Mesothelial cell of epicardium (in vitro differentiated cells): ENCODE data around the gene APLF. TPM values are rescaled to one million over a fixed set of nuclear protein-coding genes. Genes with fewer than 3 reads are reported as not detected.

Experiments used
- DNase-seq, 2 experiments: peaks; one replicate each; pipeline ENCODE4 v3.0.0; 2021; ENCODE audit warnings: low spot score in 2 of 2; ENCODE audit not compliant: unreplicated experiment in 2 of 2
- H3K27ac Mint-ChIP-seq: 2 replicates; pipeline ENCODE4 v1.8.0; 2021; ENCODE audit warnings: mixed read lengths
- H3K27me3 Mint-ChIP-seq: 2 replicates; pipeline ENCODE4 v1.8.0; 2021; ENCODE audit warnings: low read depth, mixed read lengths
- H3K36me3 Mint-ChIP-seq: 2 replicates; pipeline ENCODE4 v1.8.0; 2021; ENCODE audit warnings: mixed read lengths
- H3K4me1 Mint-ChIP-seq: 2 replicates; pipeline ENCODE4 v1.8.0; 2021; ENCODE audit warnings: mixed read lengths
- H3K4me3 Mint-ChIP-seq: 2 replicates; pipeline ENCODE4 v1.8.0; 2021; ENCODE audit warnings: mild to moderate bottlenecking, moderate library complexity, mixed read lengths
- H3K9me3 Mint-ChIP-seq: 2 replicates; pipeline ENCODE4 v1.8.0; 2021; ENCODE audit warnings: mixed read lengths
- CTCF ChIP-seq: fragments of 200-600 bp; sonication (generic); IDR thresholded peaks from one replicate; pipeline ENCODE4 v1.5.0; 2021; ENCODE audit warnings: antibody characterized with exemption; ENCODE audit not compliant: unreplicated experiment
- total RNA-seq: library from RNA; stranded (reverse); gene quantifications from 3 replicates; pipeline ENCODE4 v1.2.1, GENCODE V29; 2021

The APLF gene
- total RNA-seq, 1 donor from 2014 or later: 6.7 TPM

- peaks cover 7% of the 10 kb centered on the region for H3K27me3 Mint-ChIP-seq
- H3K9me3 Mint-ChIP-seq: no peaks in the 10 kb centered on the region
- H3K36me3 Mint-ChIP-seq: no peaks in the 10 kb centered on the region
- no peak overlapping the region for H3K27ac Mint-ChIP-seq
- H3K4me1 Mint-ChIP-seq: peaks cover 13% of the 10 kb centered on the region
- no peak overlapping the region for H3K4me3 Mint-ChIP-seq
- DNase-seq: no peak
- TF ChIP-seq CTCF: no peak
These were observed 38.6 kb upstream of the APLF start for GRCh38 chr2:68428746-68429145.

DNA sequence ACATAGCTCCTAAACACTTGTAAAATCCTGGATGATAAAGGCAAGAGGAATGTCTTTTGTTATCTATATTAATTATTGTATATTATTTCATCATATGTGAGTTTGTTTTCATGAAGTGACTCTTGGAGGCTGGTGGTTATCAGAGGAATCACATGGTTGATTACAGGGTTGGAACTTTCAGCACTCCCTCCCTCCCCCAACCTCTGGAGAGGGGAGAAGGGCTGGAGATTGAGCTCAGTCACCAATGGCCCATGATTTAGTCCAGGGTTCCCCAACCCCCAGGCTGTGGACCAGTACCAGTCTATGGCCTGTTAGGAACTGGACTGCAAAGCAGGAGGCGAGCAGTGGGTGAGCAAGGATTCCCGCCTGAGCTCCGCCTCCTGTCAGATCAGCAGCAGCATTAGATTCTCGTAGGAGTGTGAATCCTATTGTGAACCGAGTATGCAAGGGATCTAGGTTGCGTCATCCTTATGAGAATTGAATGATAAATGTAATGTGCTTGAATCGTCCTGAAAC is 38.0 kb upstream of the APLF start:
- no peak overlapping the region for H3K4me3 Mint-ChIP-seq
- no peak for DNase-seq
- no peaks in the 10 kb centered on the region for H3K36me3 Mint-ChIP-seq

GRCh38 chr2:68431316-68431972 is 35.9 kb upstream of the APLF start:
- no peak for TF ChIP-seq CTCF
- DNase-seq: no peak
- H3K27me3 Mint-ChIP-seq: peaks cover 7% of the 10 kb centered on the region
- no peak overlapping the region for H3K27ac Mint-ChIP-seq
- peaks cover 20% of the 10 kb centered on the region for H3K4me1 Mint-ChIP-seq
- no peaks in the 10 kb centered on the region for H3K9me3 Mint-ChIP-seq
- no peaks in the 10 kb centered on the region for H3K36me3 Mint-ChIP-seq
- no peak overlapping the region for H3K4me3 Mint-ChIP-seq

More for the DNA sequence above, 38.0 kb upstream of the APLF start:
- Mint-ChIP-seq H3K4me1 (peaks cover 13% of the 10 kb centered on the region), H3K9me3 (no peaks in the 10 kb centered on the region), H3K27me3 (peaks cover 7% of the 10 kb centered on the region), H3K27ac (no peak overlapping the region)
- no peak for TF ChIP-seq CTCF

DNA sequence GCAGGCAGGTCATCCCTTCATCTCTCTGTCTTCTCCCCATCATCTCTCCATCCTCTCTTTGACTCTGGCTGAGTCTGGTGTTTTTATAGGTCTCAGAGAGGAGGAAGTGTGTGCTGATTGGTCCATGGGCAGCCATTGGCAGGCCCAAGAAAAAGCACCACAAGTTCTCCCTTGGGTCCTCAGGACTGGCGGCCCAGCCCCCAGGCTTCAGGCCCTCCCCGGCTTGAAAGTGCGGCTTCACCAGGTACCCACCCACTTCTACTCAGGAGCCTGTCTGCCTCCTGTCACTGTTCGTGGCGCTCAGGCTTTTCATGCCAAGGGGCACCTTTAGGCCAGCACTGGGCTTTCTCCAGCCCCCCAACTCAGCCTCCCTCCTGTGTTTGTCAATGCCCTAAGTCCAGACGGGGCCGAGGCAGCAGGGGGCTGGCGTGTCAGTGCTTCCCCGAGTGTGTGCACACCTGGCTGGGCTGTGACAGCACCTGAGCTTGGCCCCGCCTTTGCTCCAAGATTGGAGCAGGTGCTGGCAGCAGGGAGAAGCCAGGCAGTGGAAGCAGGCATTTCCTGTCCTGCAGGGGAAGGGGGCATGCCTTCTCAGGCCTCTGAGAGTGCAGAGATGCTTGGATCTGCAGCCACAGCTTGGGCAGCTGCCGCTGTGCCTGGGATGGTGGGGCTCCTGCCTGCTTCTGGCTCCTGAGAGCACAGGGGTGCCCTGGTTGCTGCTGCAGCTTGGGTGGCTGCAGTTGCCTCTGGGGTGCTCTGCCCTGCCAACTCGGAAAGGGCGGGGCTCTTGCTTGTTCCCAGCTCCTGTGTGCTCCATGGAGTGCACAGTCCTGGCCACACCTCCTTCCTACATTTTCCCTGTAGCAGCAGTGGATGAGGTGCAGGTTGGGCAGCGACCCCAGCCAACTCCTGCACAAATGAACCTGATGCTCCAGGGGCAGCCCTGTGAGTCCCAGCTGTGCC is 34.4 kb upstream of the APLF start:
- Mint-ChIP-seq H3K4me3 (no peak overlapping the region), H3K36me3 (no peaks in the 10 kb centered on the region), H3K27me3 (peaks cover 8% of the 10 kb centered on the region), H3K4me1 (peaks cover 22% of the 10 kb centered on the region), H3K27ac (no peak overlapping the region), H3K9me3 (no peaks in the 10 kb centered on the region)
- no peak for DNase-seq
- TF ChIP-seq CTCF: no peak

GRCh38 chr2:68434981-68435380 is 32.4 kb upstream of the APLF start:
- no peak for DNase-seq
- Mint-ChIP-seq H3K9me3 (no peaks in the 10 kb centered on the region), H3K4me3 (no peak overlapping the region), H3K27ac (no peak overlapping the region), H3K4me1 (peaks cover 9% of the 10 kb centered on the region), H3K27me3 (peaks cover 6% of the 10 kb centered on the region), H3K36me3 (no peaks in the 10 kb centered on the region)
- no peak for TF ChIP-seq CTCF
